Smooth muscle cell (in vitro differentiated cells): ENCODE measurements around the gene MAPK12. TPM values are rescaled to one million over a fixed set of nuclear protein-coding genes. Genes with fewer than 3 reads are reported as not detected.

ENCODE experiments used
- DNase-seq: peaks from one replicate; lab custom pipeline; 2025; ENCODE audit not compliant: unreplicated experiment; lab: John Stamatoyannopoulos, UW
- H2AFZ ChIP-seq: fragments of 200-600 bp; sonication (generic); 2 replicates; pipeline ENCODE4 v1.6.0; 2016; ENCODE audit warnings: antibody characterized with exemption, low read depth, mild to moderate bottlenecking
- H3F3A ChIP-seq: fragments of 200-600 bp; sonication (generic); 2 replicates; pipeline ENCODE4 v1.6.0; 2017; ENCODE audit warnings: antibody characterized with exemption, low read depth
- H3K27ac ChIP-seq: fragments of 200-600 bp; sonication (generic); 2 replicates; pipeline ENCODE4 v1.5.1; 2016; ENCODE audit warnings: low read depth, mild to moderate bottlenecking
- H3K27me3 ChIP-seq: fragments of 200-600 bp; sonication (generic); 2 replicates; pipeline ENCODE4 v1.6.1; 2016; ENCODE audit warnings: low read depth, mild to moderate bottlenecking
- H3K36me3 ChIP-seq: fragments of 200-600 bp; sonication (generic); 2 replicates; pipeline ENCODE4 v1.5.1; 2016; ENCODE audit warnings: low read depth
- H3K4me1 ChIP-seq: fragments of 200-600 bp; sonication (generic); 2 replicates; pipeline ENCODE4 v1.5.1; 2016; ENCODE audit warnings: low read depth
- H3K4me2 ChIP-seq: fragments of 200-600 bp; sonication (generic); 2 replicates; pipeline ENCODE4 v1.6.0; 2016; ENCODE audit warnings: mild to moderate bottlenecking
- H3K4me3 ChIP-seq: fragments of 200-600 bp; sonication (generic); 2 replicates; pipeline ENCODE4 v1.5.1; 2016; ENCODE audit warnings: mild to moderate bottlenecking
- H3K79me2 ChIP-seq: fragments of 200-600 bp; sonication (generic); 2 replicates; pipeline ENCODE4 v1.6.0; 2016; ENCODE audit warnings: low read depth, mild to moderate bottlenecking
- H3K9ac ChIP-seq: fragments of 200-600 bp; sonication (generic); 2 replicates; pipeline ENCODE4 v1.6.0; 2016; ENCODE audit warnings: low read depth
- H3K9me3 ChIP-seq: fragments of 200-600 bp; sonication (generic); replicated peaks from 2 replicates; pipeline ENCODE4 v1.5.1; 2016; ENCODE audit warnings: low read depth
- H4K20me1 ChIP-seq: fragments of 200-600 bp; sonication (generic); 2 replicates; pipeline ENCODE4 v1.6.0; 2016; ENCODE audit warnings: low read depth
- CTCF ChIP-seq: fragments of 200-600 bp; sonication (generic); IDR thresholded peaks from 2 replicates; pipeline ENCODE4 v1.5.1; 2017; ENCODE audit warnings: borderline replicate concordance, mild to moderate bottlenecking, antibody characterized with exemption; ENCODE audit not compliant: insufficient read depth, poor library complexity, severe bottlenecking
- WGBS: methylation state at CpG from one replicate; pipeline ENCODE4 v1.1.7; 2016; ENCODE audit warnings: low lambda C conversion rate; 5-methylcytosine and 5-hydroxymethylcytosine counted together
- polyA plus RNA-seq: library from polyadenylated mRNA; unstranded; fragments of >200 nt; fragmentation: Nextera tagmentation; extraction: Ambion mirVana; gene quantifications from 2 replicates; pipeline ENCODE4 v1.2.1, GENCODE V29; 2016
- total RNA-seq: library from RNA; depleted of rRNA; stranded (reverse); fragments of >200 nt; gene quantifications from 2 replicates; pipeline ENCODE4 v1.2.3, GENCODE V29; 2014

MAPK12 gene
- total and polyA plus RNA-seq, 2 experiments from 2014 or later = 14.9 to 26.2 TPM

- no peak overlapping the region for H3K4me3 ChIP-seq
- peak; percentile 23 for DNase-seq
- no peak overlapping the region for H2AFZ ChIP-seq
- 65% methylated on average over 25 of the region's 25 CpGs for WGBS
- no peaks in the 10 kb centered on the region for H3K36me3 ChIP-seq
- peaks cover 7% of the 10 kb centered on the region for H4K20me1 ChIP-seq
- peaks cover 9% of the 10 kb centered on the region for H3K4me1 ChIP-seq
- H3K9me3 ChIP-seq = no peaks in the 10 kb centered on the region
- no peaks in the 10 kb centered on the region for H3K27me3 ChIP-seq
- H3F3A ChIP-seq = peaks cover 26% of the 10 kb centered on the region
- H3K4me2 ChIP-seq = no peak overlapping the region
- TF ChIP-seq CTCF = peak; percentile 59
- H3K9ac ChIP-seq = no peak overlapping the region
- H3K27ac ChIP-seq = no peak overlapping the region
- no peaks in the 10 kb centered on the region for H3K79me2 ChIP-seq
Measured at GRCh38 chr22:50252082-50253045, 9.1 kb downstream of the MAPK12 start.

GRCh38 chr22:50251477-50252081, 9.9 kb downstream of the MAPK12 start:
- H2AFZ ChIP-seq = no peak overlapping the region
- peaks cover 26% of the 10 kb centered on the region for H3F3A ChIP-seq
- TF ChIP-seq CTCF = no peak
- peak overlapping the region; percentile 97 for H3K4me2 ChIP-seq
- H3K36me3 ChIP-seq = no peaks in the 10 kb centered on the region
- peak overlapping the region; percentile 70 for H3K4me3 ChIP-seq
- H3K27me3 ChIP-seq = no peaks in the 10 kb centered on the region
- no peaks in the 10 kb centered on the region for H3K9me3 ChIP-seq
- 19% methylated on average over 29 of the region's 36 CpGs for WGBS
- no peaks in the 10 kb centered on the region for H3K79me2 ChIP-seq
- no peak overlapping the region for H3K9ac ChIP-seq
- no peak for DNase-seq
- peaks cover 7% of the 10 kb centered on the region for H4K20me1 ChIP-seq
- H3K4me1 ChIP-seq = peaks cover 9% of the 10 kb centered on the region
- no peak overlapping the region for H3K27ac ChIP-seq

GRCh38 chr22:50250555-50251476, 10.7 kb downstream of the MAPK12 start, which contains the start of gene HDAC10:
Gene HDAC10 (minus strand): TSS chr22:50251265. CDS start chr22:50251032, 233 bp downstream.
- Histone ChIP-seq H3K4me2 (peak within 1 kb of the TSS; percentile 97), H3K79me2 (peaks cover 4% of the 10 kb centered on the region), H4K20me1 (peaks cover 7% of the 10 kb centered on the region), H3K27ac (peak within 1 kb of the TSS; percentile 35), H3K9me3 (no peaks in the 10 kb centered on the region), H3F3A (peaks cover 26% of the 10 kb centered on the region), H3K4me3 (peak within 1 kb of the TSS; percentile 70), H2AFZ (no peak within 1 kb of the TSS), H3K36me3 (no peaks in the 10 kb centered on the region), H3K9ac (peak within 1 kb of the TSS; percentile 54), H3K4me1 (peaks cover 9% of the 10 kb centered on the region), H3K27me3 (no peaks in the 10 kb centered on the region)
- no peak for TF ChIP-seq CTCF
- 2% methylated on average over 52 of the region's 81 CpGs for WGBS
- peak; percentile 39 for DNase-seq
